ENCODE data around the gene TMEM178B.

DNA sequence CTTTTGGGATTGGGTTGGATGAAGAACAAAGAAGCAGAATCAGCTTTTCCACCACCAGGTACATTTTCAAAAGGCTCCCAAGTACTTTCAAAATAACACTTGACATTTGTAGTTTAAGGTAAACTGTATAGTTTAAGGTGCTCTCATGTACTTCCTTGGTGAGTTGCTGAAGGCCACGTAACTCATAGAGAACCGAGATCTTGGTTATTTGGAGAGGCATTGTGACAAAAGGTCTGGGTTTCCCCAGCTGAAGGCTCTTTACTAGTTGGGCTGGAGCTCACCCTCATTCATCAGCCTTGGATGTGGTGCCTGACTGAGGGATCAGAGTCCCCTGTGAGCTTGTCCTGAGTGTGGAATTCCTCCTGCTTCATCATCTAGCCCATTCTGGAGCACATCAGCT lies 191.8 kb downstream of the TMEM178B start:
- TF ChIP-seq CTCF (IDR thresholded peaks at IDR 0.05) (no peak), POLR2A (IDR thresholded peaks at IDR 0.05) (no peak)

Data from right lobe of liver (tissue), 4 donors.